ENCODE results near the gene CACNA2D4.

CACNA2D4 gene

GRCh38 chr12:1848745-1849144 is 69.7 kb downstream of the CACNA2D4 start:
- H3K4me3 ChIP-seq (ENCODE audit: control insufficient read depth, low read depth, low read length) = no peak overlapping the region
- TF ChIP-seq, protein P1, sequence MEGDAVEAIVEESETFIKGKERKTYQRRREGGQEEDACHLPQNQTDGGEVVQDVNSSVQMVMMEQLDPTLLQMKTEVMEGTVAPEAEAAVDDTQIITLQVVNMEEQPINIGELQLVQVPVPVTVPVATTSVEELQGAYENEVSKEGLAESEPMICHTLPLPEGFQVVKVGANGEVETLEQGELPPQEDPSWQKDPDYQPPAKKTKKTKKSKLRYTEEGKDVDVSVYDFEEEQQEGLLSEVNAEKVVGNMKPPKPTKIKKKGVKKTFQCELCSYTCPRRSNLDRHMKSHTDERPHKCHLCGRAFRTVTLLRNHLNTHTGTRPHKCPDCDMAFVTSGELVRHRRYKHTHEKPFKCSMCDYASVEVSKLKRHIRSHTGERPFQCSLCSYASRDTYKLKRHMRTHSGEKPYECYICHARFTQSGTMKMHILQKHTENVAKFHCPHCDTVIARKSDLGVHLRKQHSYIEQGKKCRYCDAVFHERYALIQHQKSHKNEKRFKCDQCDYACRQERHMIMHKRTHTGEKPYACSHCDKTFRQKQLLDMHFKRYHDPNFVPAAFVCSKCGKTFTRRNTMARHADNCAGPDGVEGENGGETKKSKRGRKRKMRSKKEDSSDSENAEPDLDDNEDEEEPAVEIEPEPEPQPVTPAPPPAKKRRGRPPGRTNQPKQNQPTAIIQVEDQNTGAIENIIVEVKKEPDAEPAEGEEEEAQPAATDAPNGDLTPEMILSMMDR (IDR thresholded peaks at IDR 0.05; ENCODE audit: control insufficient read depth, insufficient read depth, low read depth, low read length, missing control alignments) = no peak
- DNase-seq (ENCODE audit: low read depth) = no peak

DNA sequence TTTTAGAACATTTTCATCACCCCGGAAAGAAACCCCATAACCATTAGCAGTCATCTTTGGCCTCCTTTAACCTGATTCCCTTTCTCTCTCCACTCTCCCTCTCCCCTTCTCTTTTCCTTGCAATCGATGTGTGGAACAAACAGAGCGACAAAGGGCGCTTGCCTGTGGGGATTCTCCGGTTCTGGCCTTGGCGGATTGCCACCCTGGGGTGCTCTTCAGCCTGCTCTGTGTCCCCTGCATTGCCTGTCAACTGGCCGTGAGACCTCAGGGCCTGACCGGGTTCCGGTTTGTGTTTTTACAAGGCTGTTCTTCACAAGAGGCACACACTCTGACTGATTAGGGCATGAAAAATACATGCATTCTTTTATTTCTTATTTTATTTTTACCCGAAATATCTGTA is 70.3 kb downstream of the CACNA2D4 start:
- no peak for DNase-seq (ENCODE audit: low read depth)
- TF ChIP-seq, protein P1 (IDR thresholded peaks at IDR 0.05; ENCODE audit: control insufficient read depth, insufficient read depth, low read depth, low read length, missing control alignments) = no peak
- H3K4me3 ChIP-seq (ENCODE audit: control insufficient read depth, low read depth, low read length) = no peak overlapping the region

DNA sequence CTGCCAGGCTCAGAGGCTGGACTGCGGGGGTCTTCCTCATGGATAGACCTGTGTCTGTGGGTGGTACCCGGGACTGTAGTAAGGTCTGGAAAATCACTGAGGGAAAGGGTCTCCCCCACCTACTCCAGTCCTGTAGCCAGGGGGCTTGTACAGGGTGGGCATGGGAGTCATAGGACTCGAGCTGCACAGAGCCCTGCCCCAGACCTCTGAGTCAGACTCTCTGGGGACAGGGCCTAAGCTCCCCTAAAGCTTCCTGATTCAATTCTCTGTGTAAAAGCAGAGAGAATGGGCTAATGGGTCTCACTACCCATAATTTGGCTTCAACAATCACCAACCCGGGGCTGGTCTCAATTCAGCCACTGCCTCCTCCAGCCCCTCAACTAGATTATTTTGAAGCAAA is 71.0 kb downstream of the CACNA2D4 start:
- TF ChIP-seq, protein P1 (IDR thresholded peaks at IDR 0.05; ENCODE audit: control insufficient read depth, insufficient read depth, low read depth, low read length, missing control alignments) = no peak
- no peak for DNase-seq (ENCODE audit: low read depth)
- no peak overlapping the region for H3K4me3 ChIP-seq (ENCODE audit: control insufficient read depth, low read depth, low read length)

DNA sequence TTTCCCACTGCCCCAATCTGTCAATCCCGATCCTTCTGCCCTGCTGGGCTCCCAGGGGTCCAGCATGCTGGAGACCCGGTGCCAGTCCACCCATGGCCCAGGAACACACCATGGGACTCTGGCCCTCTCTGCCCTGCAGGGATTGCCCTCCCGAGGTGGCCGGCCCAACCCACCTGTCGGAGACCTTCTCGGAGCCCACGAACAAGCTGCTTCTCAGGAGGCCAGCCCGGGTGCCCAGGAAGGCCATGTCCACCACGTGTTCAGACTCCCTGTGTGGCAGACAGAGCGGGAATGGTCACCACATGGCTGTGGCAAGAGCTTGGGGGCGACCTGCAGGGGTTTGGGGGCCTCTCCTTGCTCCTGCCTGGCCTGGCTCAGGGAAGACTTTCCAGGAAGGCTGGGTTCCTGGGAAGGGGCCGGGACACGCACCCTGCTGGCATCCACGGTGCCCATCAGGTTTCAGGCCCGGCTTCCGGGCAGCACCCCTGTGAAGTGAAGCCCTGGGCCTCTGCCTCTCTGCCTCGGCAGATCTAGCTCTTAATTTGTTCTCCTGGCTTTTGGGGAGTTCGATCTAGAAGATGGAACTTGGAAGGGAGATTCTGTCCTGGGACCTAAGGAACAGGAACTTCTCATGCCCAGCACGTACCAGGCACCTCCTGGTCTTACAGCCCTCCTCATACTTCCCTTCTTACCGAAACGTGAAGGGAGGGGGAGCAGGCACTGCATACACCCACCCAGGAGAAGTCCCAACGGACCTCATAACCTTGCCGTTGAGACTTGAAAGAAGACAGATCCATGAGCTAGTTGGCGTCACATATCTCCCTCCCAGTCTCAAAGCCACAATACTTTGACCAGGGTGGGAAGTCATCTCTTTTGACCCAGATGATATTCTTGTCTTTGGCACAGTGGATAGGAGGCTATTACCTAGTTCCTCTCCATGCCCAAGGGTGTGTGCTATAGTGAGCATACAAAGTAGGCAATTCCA is 71.7 kb downstream of the CACNA2D4 start:
- no peak overlapping the region for H3K4me3 ChIP-seq (ENCODE audit: control insufficient read depth, low read depth, low read length)
- TF ChIP-seq, protein P1 (IDR thresholded peaks at IDR 0.05; ENCODE audit: control insufficient read depth, insufficient read depth, low read depth, low read length, missing control alignments) = no peak
- no peak for DNase-seq (ENCODE audit: low read depth)

GRCh38 chr12:1845886-1846285 is 72.6 kb downstream of the CACNA2D4 start:
- H3K4me3 ChIP-seq (ENCODE audit: control insufficient read depth, low read depth, low read length) = no peak overlapping the region
- TF ChIP-seq, protein P1 (IDR thresholded peaks at IDR 0.05; ENCODE audit: control insufficient read depth, insufficient read depth, low read depth, low read length, missing control alignments) = no peak
- DNase-seq (ENCODE audit: low read depth) = no peak

DNA sequence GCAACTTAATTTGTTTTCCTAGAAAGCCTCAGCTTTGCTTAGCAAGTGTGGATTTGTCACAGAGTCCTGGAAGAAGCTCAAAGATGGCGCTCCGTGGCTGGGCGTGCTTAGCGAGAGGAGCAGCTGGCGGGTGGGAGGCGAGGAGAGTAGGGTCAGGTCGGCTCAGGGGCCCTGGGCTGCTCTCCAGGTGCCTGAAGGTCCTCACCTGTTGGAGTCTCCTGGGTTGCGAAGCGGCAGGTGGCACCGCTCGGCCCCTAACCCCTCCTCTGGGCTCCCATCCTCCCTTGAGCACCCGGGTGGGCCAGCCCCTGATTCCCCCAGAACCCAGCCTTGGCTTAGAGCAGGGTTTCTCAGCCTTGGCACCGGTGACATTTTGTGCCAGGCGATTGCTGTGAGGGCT is 73.0 kb downstream of the CACNA2D4 start:
- no peak overlapping the region for H3K4me3 ChIP-seq (ENCODE audit: control insufficient read depth, low read depth, low read length)
- TF ChIP-seq, protein P1 (IDR thresholded peaks at IDR 0.05; ENCODE audit: control insufficient read depth, insufficient read depth, low read depth, low read length, missing control alignments) = no peak
- DNase-seq (ENCODE audit: low read depth) = no peak

Data from AG09309 (cell line).